ENCODE measurements around the gene PRKAB1.
"Not testable (repeated sequence)": the region's sequence is repeated elsewhere in the genome, so short reads cannot be mapped to it uniquely, and the experiment has no call there.

Gene PRKAB1

GRCh38 chr12:119667577-119668323 lies at the start of gene PRKAB1:
Gene PRKAB1 (plus strand): TSS chr12:119668133. CDS start chr12:119668245, 112 bp downstream.
- TF ChIP-seq CTCF (IDR thresholded peaks at IDR 0.05; ENCODE audit: extremely low read depth, insufficient read depth, missing control alignments) = peak; percentile 93
- in situ Hi-C loops (cut with MboI; ENCODE audit: low pct_unique_long_range_greater_than_20kb, low sequenced_read_pairs, unreplicated experiment) = no loop called here
- DNase-seq (ENCODE audit: low spot score) = peak; percentile 96

GRCh38 chr12:119618328-119618896 lies 49.5 kb upstream of the PRKAB1 start:
- in situ Hi-C loops (cut with MboI; ENCODE audit: low pct_unique_long_range_greater_than_20kb, low sequenced_read_pairs, unreplicated experiment); DNase-seq (ENCODE audit: low spot score): not testable (repeated sequence)

GRCh38 chr12:119620490-119620889 lies 47.4 kb upstream of the PRKAB1 start:
- no peak for DNase-seq (ENCODE audit: low spot score)
- TF ChIP-seq CTCF (IDR thresholded peaks at IDR 0.05; ENCODE audit: extremely low read depth, insufficient read depth, missing control alignments) = no peak
- in situ Hi-C loops (cut with MboI; ENCODE audit: low pct_unique_long_range_greater_than_20kb, low sequenced_read_pairs, unreplicated experiment) = no loop called here

- TF ChIP-seq CTCF (IDR thresholded peaks at IDR 0.05; ENCODE audit: extremely low read depth, insufficient read depth, missing control alignments) = no peak
- DNase-seq (ENCODE audit: low spot score) = no peak
- in situ Hi-C loops (cut with MboI; ENCODE audit: low pct_unique_long_range_greater_than_20kb, low sequenced_read_pairs, unreplicated experiment) = no loop called here
Measured at GRCh38 chr12:119621878-119622277, 46.1 kb upstream of the PRKAB1 start.

- no peak for TF ChIP-seq CTCF (IDR thresholded peaks at IDR 0.05; ENCODE audit: extremely low read depth, insufficient read depth, missing control alignments)
- DNase-seq (ENCODE audit: low spot score) = no peak
- in situ Hi-C loops (cut with MboI; ENCODE audit: low pct_unique_long_range_greater_than_20kb, low sequenced_read_pairs, unreplicated experiment) = no loop called here
Measured at GRCh38 chr12:119624966-119625365, 43.0 kb upstream of the PRKAB1 start.

- TF ChIP-seq CTCF (IDR thresholded peaks at IDR 0.05; ENCODE audit: extremely low read depth, insufficient read depth, missing control alignments) = no peak
- in situ Hi-C loops (cut with MboI; ENCODE audit: low pct_unique_long_range_greater_than_20kb, low sequenced_read_pairs, unreplicated experiment) = no loop called here
- no peak for DNase-seq (ENCODE audit: low spot score)
Measured at GRCh38 chr12:119627019-119627643, 40.8 kb upstream of the PRKAB1 start.

GRCh38 chr12:119627686-119628085 lies 40.2 kb upstream of the PRKAB1 start:
- DNase-seq (ENCODE audit: low spot score) = no peak
- in situ Hi-C loops (cut with MboI; ENCODE audit: low pct_unique_long_range_greater_than_20kb, low sequenced_read_pairs, unreplicated experiment) = no loop called here
- no peak for TF ChIP-seq CTCF (IDR thresholded peaks at IDR 0.05; ENCODE audit: extremely low read depth, insufficient read depth, missing control alignments)
